H1 (cell line): Measurements from ENCODE around the gene FKBP1A. TPM values are rescaled to one million over a fixed set of nuclear protein-coding genes. Genes with fewer than 3 reads are reported as not detected.

Experiments
- CTCF ChIA-PET: fragments of 300-600 bp; sonication (Branson Sonifier 250); formaldehyde crosslinking; loops from one replicate; lab custom pipeline; 2021; ENCODE audit not compliant: partially characterized antibody; lab: Charles Lee
- POLR2A ChIA-PET: fragments of 300-600 bp; sonication (Branson Sonifier 250); formaldehyde crosslinking; loops from one replicate; lab custom pipeline; 2021; ENCODE audit warnings: inconsistent platforms; ENCODE audit not compliant: partially characterized antibody; lab: Charles Lee
- DNase-seq, 2 experiments: peaks; one replicate each; pipeline versions ENCODE4 v3.0.0 to v3.0.0-alpha.2; 2010 to 2022; ENCODE audit warnings: low spot score in 2 of 2, low read depth in 1 of 2, mixed read lengths in 1 of 2
- FAIRE-seq: peaks from 2 replicates; lab custom pipeline; 2011; peaks lifted over from hg19 to GRCh38; lab: Jason Lieb, UNC
- H2AFZ ChIP-seq: 2 replicates; pipeline ENCODE4 v1.8.1; 2012; ENCODE audit warnings: low read length, inconsistent platforms
- H2AK5ac ChIP-seq: 2 replicates; pipeline ENCODE4 v1.6.1; 2013; ENCODE audit warnings: low read depth, low read length
- H2BK120ac ChIP-seq: replicated peaks from 2 replicates; pipeline ENCODE3; 2013; ENCODE audit warnings: low read depth, low read length, inconsistent platforms
- H2BK12ac ChIP-seq: 2 replicates; pipeline ENCODE4 v1.6.1; 2013; ENCODE audit warnings: low read depth, low read length
- H2BK15ac ChIP-seq: 2 replicates; pipeline ENCODE4 v1.6.1; 2013; ENCODE audit warnings: low read length
- H2BK20ac ChIP-seq: 2 replicates; pipeline ENCODE4 v1.6.1; 2013; ENCODE audit warnings: low read length
- H2BK5ac ChIP-seq: 2 replicates; pipeline ENCODE4 v1.6.1; 2013; ENCODE audit warnings: low read depth, low read length
- H3K14ac ChIP-seq: 2 replicates; pipeline ENCODE4 v1.6.1; 2013; ENCODE audit warnings: inconsistent platforms; ENCODE audit not compliant: insufficient read length
- H3K18ac ChIP-seq: 2 replicates; pipeline ENCODE4 v1.6.1; 2013; ENCODE audit warnings: low read length; ENCODE audit errors: extremely low read depth
- H3K23ac ChIP-seq: 2 replicates; pipeline ENCODE4 v1.6.1; 2013; ENCODE audit warnings: inconsistent platforms; ENCODE audit not compliant: insufficient read length
- H3K23me2 ChIP-seq: 2 replicates; pipeline ENCODE4 v1.6.1; 2013; ENCODE audit warnings: low read depth, low read length
- H3K27ac ChIP-seq: 2 replicates; pipeline ENCODE4 v1.6.1; 2011; ENCODE audit warnings: low read depth, low read length, inconsistent platforms
- H3K27me3 ChIP-seq, 4 experiments: replicated peaks in 1 of 4; 1 replicate in 1 of 4; 2 replicates in 3 of 4; pipeline versions ENCODE4 v1.6.1 to v1.8.1; 2011 to 2013; ENCODE audit warnings: low read length in 3 of 4, mild to moderate bottlenecking in 3 of 4, inconsistent platforms in 2 of 4, mixed read lengths in 2 of 4, moderate library complexity in 1 of 4; ENCODE audit not compliant: control insufficient read depth in 3 of 4, insufficient read depth in 3 of 4; ENCODE audit errors: extremely low read depth in 1 of 4
- H3K36me3 ChIP-seq, 4 experiments: 2 replicates each; pipeline versions ENCODE4 v1.6.1 to v1.8.1; 2011 to 2013; ENCODE audit warnings: mild to moderate bottlenecking in 4 of 4, low read length in 3 of 4, moderate library complexity in 2 of 4, control low read depth in 1 of 4, inconsistent platforms in 1 of 4; ENCODE audit not compliant: insufficient read depth in 4 of 4, control insufficient read depth in 2 of 4
- H3K4ac ChIP-seq: replicated peaks from 2 replicates; pipeline ENCODE3; 2013; ENCODE audit warnings: low read length, low read depth, mixed read lengths, inconsistent platforms; ENCODE audit not compliant: insufficient read length
- H3K4me1 ChIP-seq, 4 experiments: replicated peaks in 1 of 4; 1 replicate in 1 of 4; 2 replicates in 3 of 4; pipeline versions ENCODE4 v1.6.1 to v1.8.1; 2011 to 2013; ENCODE audit warnings: low read length in 3 of 4, inconsistent platforms in 2 of 4, mixed read lengths in 1 of 4; ENCODE audit not compliant: insufficient read depth in 4 of 4, control insufficient read depth in 3 of 4
- H3K4me2 ChIP-seq, 2 experiments: 2 replicates each; pipeline versions ENCODE4 v1.6.1 to v1.8.1; 2011 to 2013; ENCODE audit warnings: low read depth in 2 of 2, low read length in 2 of 2, control low read depth in 1 of 2, inconsistent platforms in 1 of 2, mild to moderate bottlenecking in 1 of 2; ENCODE audit not compliant: insufficient read depth in 1 of 2
- H3K4me3 ChIP-seq, 4 experiments: fragments of 200-600, 300-600 bp in 1 of 4; sonication (generic), shearing (Covaris generic), sonication (Bioruptor Twin) in 1 of 4; 2 replicates each; pipeline versions ENCODE4 v1.5.1 to v1.8.1; 2011 to 2016; ENCODE audit warnings: low read length in 4 of 4, low read depth in 3 of 4, control low read depth in 2 of 4, inconsistent platforms in 2 of 4, mild to moderate bottlenecking in 2 of 4, mixed read lengths in 1 of 4, moderate library complexity in 1 of 4; ENCODE audit not compliant: insufficient read depth in 2 of 4; ENCODE audit errors: extremely low read depth in 1 of 4
- H3K56ac ChIP-seq: replicated peaks from 2 replicates; pipeline ENCODE3; 2013; ENCODE audit warnings: low read depth, mild to moderate bottlenecking, mixed read lengths, low read length, inconsistent platforms; ENCODE audit not compliant: insufficient read length
- H3K79me1 ChIP-seq: 2 replicates; pipeline ENCODE4 v1.6.1; 2013; ENCODE audit warnings: low read depth, low read length, control low read depth
- H3K79me2 ChIP-seq, 2 experiments: 2 replicates each; pipeline versions ENCODE4 v1.6.1 to v1.8.1; 2012 to 2013; ENCODE audit warnings: low read length in 2 of 2, mild to moderate bottlenecking in 2 of 2, inconsistent platforms in 1 of 2; ENCODE audit not compliant: insufficient read depth in 2 of 2, control insufficient read depth in 1 of 2
- H3K9ac ChIP-seq, 4 experiments: replicated peaks in 1 of 4; 1 replicate in 1 of 4; 2 replicates in 3 of 4; pipeline versions ENCODE4 v1.6.1 to v1.8.1; 2011 to 2013; ENCODE audit warnings: low read depth in 3 of 4, low read length in 3 of 4, control low read depth in 2 of 4, mild to moderate bottlenecking in 2 of 4, moderate library complexity in 2 of 4, inconsistent platforms in 1 of 4; ENCODE audit errors: extremely low read depth in 1 of 4
- H3K9me3 ChIP-seq, 2 experiments: 2 replicates each; pipeline versions ENCODE4 v1.6.1 to v1.8.1; 2012 to 2013; ENCODE audit warnings: mild to moderate bottlenecking in 2 of 2, moderate library complexity in 2 of 2, control low read depth in 1 of 2, inconsistent platforms in 1 of 2, low read depth in 1 of 2, low read length in 1 of 2, mixed read lengths in 1 of 2; ENCODE audit not compliant: insufficient read depth in 2 of 2
- H4K20me1 ChIP-seq, 2 experiments: replicated peaks in 1 of 2; 2 replicates each; pipeline versions ENCODE3 to v1.8.1; 2011 to 2013; ENCODE audit warnings: inconsistent platforms in 2 of 2, low read length in 2 of 2, mild to moderate bottlenecking in 1 of 2; ENCODE audit not compliant: insufficient read depth in 2 of 2, control insufficient read depth in 1 of 2
- H4K5ac ChIP-seq: 2 replicates; pipeline ENCODE4 v1.6.1; 2013; ENCODE audit warnings: low read length, low read depth, mixed read lengths, inconsistent platforms; ENCODE audit not compliant: insufficient read length
- H4K8ac ChIP-seq: 2 replicates; pipeline ENCODE4 v1.8.0; 2013; ENCODE audit warnings: mild to moderate bottlenecking, moderate library complexity, low read length, inconsistent platforms; ENCODE audit not compliant: insufficient read depth; ENCODE audit errors: extremely low read depth
- H4K91ac ChIP-seq: replicated peaks from 2 replicates; pipeline ENCODE3; 2013; ENCODE audit warnings: low read length, mixed read lengths, inconsistent platforms; ENCODE audit not compliant: insufficient read length
- HDAC2 ChIP-seq, 2 experiments: fragments of 300-600 bp in 1 of 2; sonication (generic) in 1 of 2; IDR thresholded peaks; 2 replicates each; pipeline ENCODE4 v1.6.1; 2011 to 2012; ENCODE audit warnings: low read depth in 2 of 2, low read length in 2 of 2, mild to moderate bottlenecking in 2 of 2, moderate library complexity in 2 of 2, borderline replicate concordance in 1 of 2, inconsistent platforms in 1 of 2
- PHF8 ChIP-seq: fragments of 200-600 bp; sonication (generic); conservative IDR thresholded peaks from 2 replicates; pipeline ENCODE4 v1.7.1; 2012; ENCODE audit warnings: low read depth, mild to moderate bottlenecking, inconsistent platforms, low read length, moderate library complexity
- POLR2A ChIP-seq, 2 experiments: IDR thresholded peaks; 1 replicate in 1 of 2; 2 replicates in 1 of 2; pipeline ENCODE4 v1.6.1; 2011; ENCODE audit warnings: low read depth in 2 of 2, low read length in 2 of 2, mild to moderate bottlenecking in 2 of 2; ENCODE audit errors: control extremely low read depth in 1 of 2
- SIN3A ChIP-seq, 2 experiments: IDR thresholded peaks in 1 of 2; conservative IDR thresholded peaks in 1 of 2; 2 replicates each; pipeline ENCODE4 v1.6.1; 2011 to 2012; ENCODE audit warnings: low read length in 2 of 2, improper control_type of control experiment in 1 of 2, low read depth in 1 of 2, mild to moderate bottlenecking in 1 of 2
- SIX5 ChIP-seq: IDR thresholded peaks from 2 replicates; pipeline ENCODE4 v1.6.1; 2011; ENCODE audit warnings: mild to moderate bottlenecking, low read depth, low read length
- WGBS, 2 experiments: shearing (Covaris generic) in 1 of 2; methylation state at CpG; one replicate each; pipeline versions ENCODE4 v1.1.6 to v1.1.7; 2013 to 2015; ENCODE audit warnings: low lambda C conversion rate in 2 of 2, mixed read lengths in 2 of 2, inconsistent platforms in 1 of 2, low coverage in 1 of 2, missing lambda C conversion rate in 1 of 2; ENCODE audit not compliant: insufficient replicate concordance in 2 of 2, insufficient coverage in 1 of 2, insufficient read length in 1 of 2; ENCODE audit errors: extremely low coverage in 1 of 2, missing lambda C conversion rate in 1 of 2; 5-methylcytosine and 5-hydroxymethylcytosine counted together
- polyA plus RNA-seq, 7 experiments: library from polyadenylated mRNA; depleted of rRNA in 3 of 7; stranded (reverse) in 5 of 7; unstranded in 2 of 7; fragments of >200 nt in 5 of 7; fragments of 200-250 nt in 2 of 7; gene quantifications; 1 replicate in 5 of 7; 2 replicates in 1 of 7; 4 replicates in 1 of 7; pipeline versions ENCODE4 v1.2.1 to v1.2.3, GENCODE V29; 2011 to 2013; ENCODE audit warnings: missing spikeins in 2 of 7, mixed read lengths in 2 of 7
- total RNA-seq: library from RNA; stranded (reverse); fragmentation: NEBNext Ultra II Directional; extraction: Animal tissue kit (Norgen Biotek cat#: 25700); gene quantifications from 2 replicates; pipeline ENCODE4 v1.2.1, GENCODE V29; 2021

Gene FKBP1A
- total and polyA plus RNA-seq, 2 of the 8 experiments (the other 6 are each of a cell fraction or from before 2014, with no cell fraction given), result 250 to 685 TPM

GRCh38 chr20:1327827-1328679, 64.8 kb downstream of the FKBP1A start:
- peak in 1 of 2 experiments; percentile 19 for DNase-seq
- Histone ChIP-seq H3K27me3 (no peaks in the 10 kb centered on the region), H4K20me1 (peaks cover 4 to 36% of the 10 kb centered on the region in 2 experiments), H3K9ac (no peak overlapping the region), H3K9me3 (no peaks in the 10 kb centered on the region), H4K91ac (no peak overlapping the region), H2AK5ac (no peak overlapping the region), H3K36me3 (peaks cover 0 to 3% (median 1%) of the 10 kb centered on the region in 4 experiments; a peak in 1 of 8 replicates), H3K4ac (no peak overlapping the region), H3K4me1 (peaks cover 2 to 13% (median 5%) of the 10 kb centered on the region in 4 experiments; a peak in 6 of 7 replicates), H3K23me2 (peaks cover 10% of the 10 kb centered on the region), H4K8ac (peak overlapping the region; percentile 60; the same call in 1 of the 2 replicates), H2BK12ac (no peak overlapping the region), H3K27ac (no peak overlapping the region), H3K23ac (no peak overlapping the region), H3K56ac (no peak overlapping the region), H3K79me1 (peaks cover 36% of the 10 kb centered on the region), H2AFZ (no peak overlapping the region), H2BK20ac (no peak overlapping the region), H2BK15ac (no peak overlapping the region), H3K79me2 (peaks cover 22 to 53% of the 10 kb centered on the region in 2 experiments), H3K4me3 (no peak overlapping the region), H2BK5ac (no peak overlapping the region), H3K14ac (no peak overlapping the region), H3K18ac (no peak overlapping the region), H2BK120ac (no peak overlapping the region), H3K4me2 (no peak overlapping the region), H4K5ac (no peak overlapping the region)
- TF ChIP-seq PHF8 (no peak), POLR2A (IDR thresholded peaks at IDR 0.05; ENCODE audit: control extremely low read depth in 1 of 2, low read depth in 2 of 2, low read length in 2 of 2) (no peak), SIX5 (no peak), SIN3A (conservative IDR thresholded peaks at IDR 0.05 in 1 of 2, IDR thresholded peaks at IDR 0.05 in 1 of 2; ENCODE audit: low read depth in 1 of 2, low read length in 2 of 2) (no peak), HDAC2 (IDR thresholded peaks at IDR 0.05; ENCODE audit: borderline replicate concordance in 1 of 2, low read depth in 2 of 2, low read length in 2 of 2) (no peak)
- POLR2A ChIA-PET, result interaction anchor here (0.9 to 6.5 kb wide), 11 partner anchors 8 to 64 kb away, joined by 3 to 34 read pairs (median 3); no protein-coding TSS in a partner anchor
- CTCF ChIA-PET, result interaction anchor here (0.7 to 3.5 kb wide), 4 partner anchors 16 to 176 kb away, joined by 3 to 13 read pairs (median 4); no protein-coding TSS in a partner anchor
- WGBS, 2 experiments, result 92% methylated on average over 7 of the region's 7 CpGs; no CpG with 5 or more reads in 1 of the 2 experiments
- FAIRE-seq, result no peak
